HG03565 (cell line): Measurements from ENCODE around the gene TWIST2.

Experiments used
- ATAC-seq: cut with Tn5 transposase; IDR thresholded peaks from one replicate; pipeline ENCODE4 v1.9.1; 2021; ENCODE audit warnings: mild to moderate bottlenecking, moderate library complexity; ENCODE audit not compliant: unreplicated experiment

Gene TWIST2

GRCh38 chr2:238936162-238937052, 88.5 kb downstream of the TWIST2 start:
- no peak for ATAC-seq

- no peak for ATAC-seq
Measured at GRCh38 chr2:238938003-238938400, 90.1 kb downstream of the TWIST2 start.

- ATAC-seq, result no peak
Measured at GRCh38 chr2:238938401-238939055, 90.6 kb downstream of the TWIST2 start.

- ATAC-seq, result no peak
Measured at GRCh38 chr2:238939074-238939473, 91.2 kb downstream of the TWIST2 start.

- no peak for ATAC-seq
Measured at GRCh38 chr2:238939521-238940403, 91.9 kb downstream of the TWIST2 start.

- ATAC-seq, result no peak
Measured at GRCh38 chr2:238940806-238941205, 92.9 kb downstream of the TWIST2 start.

GRCh38 chr2:238941262-238941792, 93.4 kb downstream of the TWIST2 start:
- no peak for ATAC-seq

- ATAC-seq, result no peak
Measured at GRCh38 chr2:238942080-238942725, 94.3 kb downstream of the TWIST2 start.

GRCh38 chr2:238942726-238943300, 94.9 kb downstream of the TWIST2 start:
- no peak for ATAC-seq

GRCh38 chr2:238943338-238944067, 95.6 kb downstream of the TWIST2 start:
- ATAC-seq, result no peak

- no peak for ATAC-seq
Measured at GRCh38 chr2:238945433-238946150, 97.7 kb downstream of the TWIST2 start.

GRCh38 chr2:238946318-238947242, 98.7 kb downstream of the TWIST2 start:
- ATAC-seq, result no peak

GRCh38 chr2:238947243-238947760, 99.4 kb downstream of the TWIST2 start:
- ATAC-seq, result no peak

GRCh38 chr2:238947920-238948710, 100.2 kb downstream of the TWIST2 start:
- ATAC-seq, result no peak

GRCh38 chr2:238948765-238949641, 101.1 kb downstream of the TWIST2 start:
- no peak for ATAC-seq
